Loucy (cell line): ENCODE data around the gene DAP.

ENCODE experiments used
- H2AFZ ChIP-seq: fragments of 200-600 bp; sonication (generic); 2 replicates; pipeline ENCODE4 v1.6.0; 2016; ENCODE audit warnings: antibody characterized with exemption, mild to moderate bottlenecking, low read length, moderate library complexity
- H3F3A ChIP-seq: fragments of 200-600 bp; 2 replicates; pipeline ENCODE4 v1.6.0; 2016; ENCODE audit warnings: antibody characterized with exemption, low read depth, mild to moderate bottlenecking
- H3K27me3 ChIP-seq: fragments of 200-600 bp; sonication (generic); 2 replicates; pipeline ENCODE4 v1.6.1; 2014; ENCODE audit warnings: low read length, mild to moderate bottlenecking; ENCODE audit not compliant: insufficient read depth, poor library complexity, severe bottlenecking
- H3K36me3 ChIP-seq: fragments of 200-600 bp; sonication (generic); 2 replicates; pipeline ENCODE4 v1.6.1; 2016; ENCODE audit warnings: low read length; ENCODE audit not compliant: insufficient read depth
- H3K4me1 ChIP-seq: fragments of 200-600 bp; sonication (generic); 2 replicates; pipeline ENCODE4 v1.5.1; 2014; ENCODE audit warnings: low read length, mild to moderate bottlenecking; ENCODE audit not compliant: insufficient read depth, poor library complexity, severe bottlenecking
- H3K4me2 ChIP-seq: fragments of 200-600 bp; sonication (generic); 2 replicates; pipeline ENCODE4 v1.6.0; 2014; ENCODE audit warnings: antibody characterized with exemption, low read length, low read depth, mild to moderate bottlenecking; ENCODE audit not compliant: poor library complexity, severe bottlenecking
- H3K4me3 ChIP-seq: fragments of 200-600 bp; sonication (generic); 2 replicates; pipeline ENCODE4 v1.5.1; 2014; ENCODE audit warnings: low read length, mild to moderate bottlenecking, mixed read lengths; ENCODE audit not compliant: poor library complexity, severe bottlenecking
- H3K79me2 ChIP-seq: fragments of 200-600 bp; sonication (generic); 2 replicates; pipeline ENCODE4 v1.6.1; 2014; ENCODE audit warnings: low read length; ENCODE audit not compliant: insufficient read depth
- H3K9ac ChIP-seq: fragments of 200-600 bp; sonication (generic); 2 replicates; pipeline ENCODE4 v1.6.0; 2014; ENCODE audit warnings: mild to moderate bottlenecking, low read depth, low read length, moderate library complexity; ENCODE audit not compliant: poor library complexity, severe bottlenecking
- H3K9me2 ChIP-seq: fragments of 200-600 bp; sonication (generic); replicated peaks from 2 replicates; pipeline ENCODE4 v1.6.1; 2016; ENCODE audit warnings: low read depth, low read length, mixed read lengths
- H3K9me3 ChIP-seq: fragments of 200-600 bp; sonication (generic); 2 replicates; pipeline ENCODE4 v1.6.1; 2014; ENCODE audit warnings: mild to moderate bottlenecking, antibody characterized with exemption, low read length, low read depth; ENCODE audit not compliant: insufficient read depth
- H4K20me1 ChIP-seq: fragments of 200-600 bp; sonication (generic); 2 replicates; pipeline ENCODE4 v1.6.0; 2014; ENCODE audit warnings: antibody characterized with exemption, low read length, mild to moderate bottlenecking; ENCODE audit not compliant: insufficient read depth, poor library complexity, severe bottlenecking
- CTCF ChIP-seq: fragments of 200-600 bp; sonication (generic); conservative IDR thresholded peaks from 2 replicates; pipeline ENCODE4 v1.5.1; 2014; ENCODE audit warnings: mild to moderate bottlenecking, antibody characterized with exemption, low read length
- EZH2phosphoT487 ChIP-seq: fragments of 200-600 bp; IDR thresholded peaks from 2 replicates; pipeline ENCODE4 v1.6.1; 2018; ENCODE audit warnings: antibody characterized with exemption, mild to moderate bottlenecking, moderate library complexity, borderline replicate concordance

The DAP gene

GRCh38 chr5:10747678-10748622 is 13.1 kb downstream of the DAP start:
- no peak overlapping the region for H2AFZ ChIP-seq
- no peaks in the 10 kb centered on the region for H3K9me3 ChIP-seq
- no peaks in the 10 kb centered on the region for H3K9me2 ChIP-seq
- H3K27me3 ChIP-seq: no peaks in the 10 kb centered on the region
- H3K4me1 ChIP-seq: no peaks in the 10 kb centered on the region
- H3K4me3 ChIP-seq: no peak overlapping the region
- TF ChIP-seq CTCF: no peak
- TF ChIP-seq EZH2phosphoT487: no peak
- no peak overlapping the region for H3K9ac ChIP-seq
- no peak overlapping the region for H3K4me2 ChIP-seq
- no peaks in the 10 kb centered on the region for H3F3A ChIP-seq
- H3K36me3 ChIP-seq: peaks cover 59% of the 10 kb centered on the region; the same call in 1 of the 2 replicates
- H3K79me2 ChIP-seq: peaks cover 41% of the 10 kb centered on the region
- H4K20me1 ChIP-seq: peaks cover 6% of the 10 kb centered on the region

GRCh38 chr5:10746711-10747110 is 14.3 kb downstream of the DAP start:
- H3K9me2 ChIP-seq: no peaks in the 10 kb centered on the region
- H3K4me2 ChIP-seq: no peak overlapping the region
- no peaks in the 10 kb centered on the region for H3F3A ChIP-seq
- H2AFZ ChIP-seq: no peak overlapping the region
- peaks cover 6% of the 10 kb centered on the region for H4K20me1 ChIP-seq
- no peaks in the 10 kb centered on the region for H3K9me3 ChIP-seq
- peaks cover 65% of the 10 kb centered on the region; the same call in 1 of the 2 replicates for H3K36me3 ChIP-seq
- H3K9ac ChIP-seq: no peak overlapping the region
- peaks cover 29% of the 10 kb centered on the region for H3K79me2 ChIP-seq
- no peaks in the 10 kb centered on the region for H3K4me1 ChIP-seq
- TF ChIP-seq EZH2phosphoT487 (no peak), CTCF (no peak)
- H3K27me3 ChIP-seq: no peaks in the 10 kb centered on the region
- H3K4me3 ChIP-seq: no peak overlapping the region

GRCh38 chr5:10745133-10745532 is 15.9 kb downstream of the DAP start:
- no peak overlapping the region for H2AFZ ChIP-seq
- peaks cover 30% of the 10 kb centered on the region; the same call in 1 of the 2 replicates for H3K79me2 ChIP-seq
- H3K9ac ChIP-seq: no peak overlapping the region
- peaks cover under 1% of the 10 kb centered on the region for H4K20me1 ChIP-seq
- H3F3A ChIP-seq: no peaks in the 10 kb centered on the region
- H3K36me3 ChIP-seq: peaks cover 78% of the 10 kb centered on the region
- H3K4me3 ChIP-seq: no peak overlapping the region
- no peaks in the 10 kb centered on the region for H3K9me2 ChIP-seq
- no peaks in the 10 kb centered on the region for H3K27me3 ChIP-seq
- no peak overlapping the region for H3K4me2 ChIP-seq
- no peaks in the 10 kb centered on the region for H3K4me1 ChIP-seq
- peaks cover 5% of the 10 kb centered on the region; the same call in 1 of the 2 replicates for H3K9me3 ChIP-seq
- TF ChIP-seq CTCF: no peak
- TF ChIP-seq EZH2phosphoT487: no peak
